GM18508 (cell line): ENCODE results near the gene FITM1.

Experiments
- ATAC-seq: cut with Tn5 transposase; IDR thresholded peaks from one replicate; pipeline ENCODE4 v1.9.1; 2021; ENCODE audit warnings: moderate number of reproducible peaks; ENCODE audit not compliant: insufficient read depth, unreplicated experiment

Gene FITM1

GRCh38 chr14:24179294-24179960 is 49.0 kb downstream of the FITM1 start:
- no peak for ATAC-seq

- ATAC-seq: no peak
Observed at GRCh38 chr14:24179961-24180796, 49.7 kb downstream of the FITM1 start.

- no peak for ATAC-seq
Observed at GRCh38 chr14:24181371-24182077, 51.1 kb downstream of the FITM1 start.
